ENCODE results near the gene WDR59. TPM values are rescaled to one million over a fixed set of nuclear protein-coding genes. Genes with fewer than 3 reads are reported as not detected.

WDR59 gene
- total RNA-seq, 4 donors from 2014 or later = 26.0 to 59.4 (median 48.4) TPM

DNA sequence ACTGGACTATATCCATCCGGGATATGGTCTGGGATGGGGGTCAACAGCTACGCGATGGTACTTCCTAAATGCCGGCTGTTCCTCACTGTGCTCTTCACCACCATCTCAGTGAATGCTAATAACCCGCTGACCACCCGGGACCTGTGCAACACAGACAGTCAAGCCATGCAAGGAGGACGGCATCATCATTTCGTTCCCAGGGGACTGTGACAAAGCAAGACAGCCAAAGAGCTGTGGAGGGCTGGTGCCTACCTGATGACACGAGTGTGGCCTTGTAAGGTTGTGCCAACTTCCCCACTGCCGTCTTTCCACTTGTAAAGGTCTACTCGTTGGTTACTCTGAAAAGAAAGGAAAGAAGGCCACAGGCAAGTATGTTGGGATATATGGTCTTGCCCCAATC, 33.7 kb downstream of the WDR59 start:
- intact Hi-C loops (cut with DNase I; ENCODE audit: low total_unique reads) = no loop called here
- WGBS, 2 donors = 91 to 98% methylated on average over 11 of the region's 11 CpGs
- no peak overlapping the region for H3K4me3 ChIP-seq (ENCODE audit: low read depth, poor library complexity, severe bottlenecking)
- peak in 1 of 2 donors; percentile 64 for DNase-seq (ENCODE audit: low spot score in 2 of 2)
- no peak for TF ChIP-seq POLR2A (IDR thresholded peaks at IDR 0.05)

DNA sequence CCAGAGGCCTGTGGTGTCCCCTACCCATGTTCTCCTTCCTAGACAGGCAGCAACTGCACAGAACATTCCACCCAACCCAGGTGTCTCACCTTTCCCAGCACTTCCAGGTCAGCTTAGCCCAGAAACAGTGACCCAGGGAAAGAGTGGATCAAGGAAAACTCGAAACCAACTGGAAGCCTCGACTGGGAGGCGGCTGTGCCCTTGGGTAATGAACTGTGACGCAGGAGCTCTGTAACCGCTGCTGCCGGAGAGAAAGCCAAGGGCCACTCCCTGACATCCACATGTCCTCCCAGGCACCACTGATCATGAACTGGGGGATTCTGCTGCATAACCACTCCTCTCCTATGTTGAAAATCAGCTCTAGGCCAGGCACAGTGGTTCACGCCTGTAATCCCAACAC, 34.4 kb downstream of the WDR59 start:
- DNase-seq (ENCODE audit: low spot score in 2 of 2) = peak in 1 of 2 donors; percentile 31
- intact Hi-C loops (cut with DNase I; ENCODE audit: low total_unique reads) = no loop called here
- H3K4me3 ChIP-seq (ENCODE audit: low read depth, poor library complexity, severe bottlenecking) = no peak overlapping the region
- no peak for TF ChIP-seq POLR2A (IDR thresholded peaks at IDR 0.05)
- TF ChIP-seq, protein P1, sequence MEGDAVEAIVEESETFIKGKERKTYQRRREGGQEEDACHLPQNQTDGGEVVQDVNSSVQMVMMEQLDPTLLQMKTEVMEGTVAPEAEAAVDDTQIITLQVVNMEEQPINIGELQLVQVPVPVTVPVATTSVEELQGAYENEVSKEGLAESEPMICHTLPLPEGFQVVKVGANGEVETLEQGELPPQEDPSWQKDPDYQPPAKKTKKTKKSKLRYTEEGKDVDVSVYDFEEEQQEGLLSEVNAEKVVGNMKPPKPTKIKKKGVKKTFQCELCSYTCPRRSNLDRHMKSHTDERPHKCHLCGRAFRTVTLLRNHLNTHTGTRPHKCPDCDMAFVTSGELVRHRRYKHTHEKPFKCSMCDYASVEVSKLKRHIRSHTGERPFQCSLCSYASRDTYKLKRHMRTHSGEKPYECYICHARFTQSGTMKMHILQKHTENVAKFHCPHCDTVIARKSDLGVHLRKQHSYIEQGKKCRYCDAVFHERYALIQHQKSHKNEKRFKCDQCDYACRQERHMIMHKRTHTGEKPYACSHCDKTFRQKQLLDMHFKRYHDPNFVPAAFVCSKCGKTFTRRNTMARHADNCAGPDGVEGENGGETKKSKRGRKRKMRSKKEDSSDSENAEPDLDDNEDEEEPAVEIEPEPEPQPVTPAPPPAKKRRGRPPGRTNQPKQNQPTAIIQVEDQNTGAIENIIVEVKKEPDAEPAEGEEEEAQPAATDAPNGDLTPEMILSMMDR (IDR thresholded peaks at IDR 0.05) = no peak
- 80 to 88% methylated on average over 5 to 7 of the region's 7 CpGs for WGBS, 2 donors

DNA sequence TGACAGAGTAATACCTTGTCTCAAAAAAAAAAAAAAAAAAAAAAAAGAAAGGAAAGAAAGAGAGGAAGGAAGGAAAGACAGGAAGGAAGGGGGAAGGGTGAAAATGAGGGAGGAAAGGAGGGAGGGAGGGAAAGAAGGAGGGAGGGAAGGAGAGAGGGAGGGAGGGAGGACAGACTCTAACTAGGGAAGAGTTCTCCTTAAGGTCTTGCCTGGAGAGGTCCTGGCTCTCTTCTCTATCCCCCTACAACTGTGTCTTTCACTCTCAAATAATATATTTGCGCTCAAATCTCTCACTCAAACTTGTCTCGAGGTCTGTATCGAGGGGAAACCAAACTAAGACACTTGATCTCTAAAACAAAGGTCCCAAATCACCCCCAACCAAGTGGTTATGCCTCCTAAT, 35.6 kb downstream of the WDR59 start:
- intact Hi-C loops (cut with DNase I; ENCODE audit: low total_unique reads) = no loop called here
- TF ChIP-seq, protein P1 (IDR thresholded peaks at IDR 0.05) = no peak
- no peak for TF ChIP-seq POLR2A (IDR thresholded peaks at IDR 0.05)
- no peak for DNase-seq (ENCODE audit: low spot score in 2 of 2)
- no peak overlapping the region for H3K4me3 ChIP-seq (ENCODE audit: low read depth, poor library complexity, severe bottlenecking)
- WGBS, 2 donors = 93 to 94% methylated on average over 3 of the region's 3 CpGs

DNA sequence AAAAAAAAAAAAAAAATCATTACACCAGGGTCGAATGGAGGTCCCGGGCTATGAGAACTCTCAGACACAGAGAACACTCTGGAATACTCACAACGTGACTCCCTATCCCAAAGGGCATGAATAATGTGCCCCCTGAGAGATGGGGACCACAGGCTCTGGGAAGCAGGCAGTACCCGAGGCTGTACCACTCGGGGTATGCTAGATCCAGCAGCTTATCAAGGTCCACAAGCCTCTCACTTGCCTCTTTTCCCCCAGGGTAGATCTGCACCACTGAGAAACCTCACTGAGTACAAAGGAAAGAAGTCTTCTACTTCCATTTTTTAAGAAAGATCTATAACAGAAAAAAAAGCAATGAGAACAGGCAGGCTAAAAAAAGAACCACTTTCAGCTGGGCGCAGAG, 40.5 kb downstream of the WDR59 start:
- intact Hi-C loops (cut with DNase I; ENCODE audit: low total_unique reads) = no loop called here
- TF ChIP-seq, protein P1 (IDR thresholded peaks at IDR 0.05) = no peak
- TF ChIP-seq POLR2A (IDR thresholded peaks at IDR 0.05) = no peak
- no peak overlapping the region for H3K4me3 ChIP-seq (ENCODE audit: low read depth, poor library complexity, severe bottlenecking)
- peak in 1 of 2 donors; percentile 53 for DNase-seq (ENCODE audit: low spot score in 2 of 2)
- WGBS, 2 donors = 94 to 96% methylated on average over 6 of the region's 6 CpGs

DNA sequence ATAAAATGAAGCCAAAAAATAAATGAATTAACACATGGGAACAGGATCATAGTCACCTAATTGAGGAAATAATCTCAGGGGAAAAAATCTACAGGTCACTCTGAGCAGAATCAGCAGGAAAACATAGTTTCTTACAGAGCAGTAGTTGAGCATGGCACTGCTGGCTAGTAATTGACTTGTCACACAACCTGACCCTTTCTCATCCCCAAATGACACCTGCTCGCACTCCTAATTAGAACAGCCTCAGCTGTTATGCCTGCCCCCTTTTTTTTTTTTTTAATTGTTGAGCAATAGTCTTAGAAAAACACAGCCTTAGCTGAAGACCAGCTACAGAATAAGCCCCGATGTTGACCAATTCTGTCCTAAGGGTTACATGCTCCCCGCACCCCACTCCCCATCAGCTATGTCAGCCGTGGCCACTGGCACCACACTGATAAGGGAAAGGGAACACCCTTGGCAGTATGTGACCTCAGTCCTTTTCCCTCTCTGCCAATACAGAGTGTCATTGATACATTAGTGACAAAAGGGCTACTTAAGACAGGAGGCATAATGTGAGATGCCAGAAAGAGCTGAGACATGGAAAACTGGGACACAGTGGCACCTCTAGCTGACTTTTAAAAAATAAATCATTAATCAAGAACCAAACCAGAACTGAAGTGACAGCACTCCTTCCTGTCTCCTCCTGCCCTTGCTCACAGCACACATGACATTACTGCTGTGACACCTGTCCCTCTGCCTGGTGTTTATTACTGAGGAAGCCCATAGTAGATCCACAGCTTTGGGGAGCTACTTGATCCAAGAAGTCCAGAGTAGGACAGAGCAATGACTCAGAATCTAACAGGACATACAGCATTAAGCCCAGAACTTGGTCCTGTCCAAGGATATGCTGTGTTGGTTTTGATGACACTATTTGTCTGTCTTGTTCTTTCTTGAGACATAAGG, 41.7 kb downstream of the WDR59 start:
- WGBS, 2 donors = 91 to 94% methylated on average over 4 of the region's 4 CpGs
- TF ChIP-seq POLR2A (IDR thresholded peaks at IDR 0.05) = no peak
- TF ChIP-seq, protein P1 (IDR thresholded peaks at IDR 0.05) = no peak
- intact Hi-C loops (cut with DNase I; ENCODE audit: low total_unique reads) = no loop called here
- DNase-seq (ENCODE audit: low spot score in 2 of 2) = peak in 1 of 2 donors; percentile 20
- no peak overlapping the region for H3K4me3 ChIP-seq (ENCODE audit: low read depth, poor library complexity, severe bottlenecking)

DNA sequence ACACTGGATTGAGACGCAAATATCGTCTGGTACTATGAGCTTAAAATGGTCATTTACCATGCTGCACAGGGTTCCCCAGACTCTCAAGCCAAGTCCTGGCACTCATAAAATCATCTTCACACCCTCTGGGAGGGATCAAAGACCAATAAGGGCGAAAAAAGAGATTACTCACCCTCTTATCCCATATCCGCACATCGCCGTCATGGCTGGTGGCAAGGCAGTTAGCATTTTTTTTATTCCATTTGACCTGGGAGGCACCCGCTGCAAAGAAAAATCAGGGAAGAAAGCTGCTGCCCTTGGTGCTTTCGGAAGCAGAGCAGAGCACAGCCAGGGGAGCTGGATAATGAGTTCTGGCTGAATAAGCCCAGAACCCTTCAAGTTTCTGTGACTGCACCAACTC, 42.4 kb downstream of the WDR59 start:
- intact Hi-C loops (cut with DNase I; ENCODE audit: low total_unique reads) = no loop called here
- peak in 1 of 2 donors; percentile 18 for DNase-seq (ENCODE audit: low spot score in 2 of 2)
- 91 to 94% methylated on average over 8 of the region's 8 CpGs for WGBS, 2 donors
- H3K4me3 ChIP-seq (ENCODE audit: low read depth, poor library complexity, severe bottlenecking) = no peak overlapping the region
- no peak for TF ChIP-seq POLR2A (IDR thresholded peaks at IDR 0.05)
- TF ChIP-seq, protein P1 (IDR thresholded peaks at IDR 0.05) = no peak
